HCT116 (cell line): ENCODE data around the gene CEACAM1. TPM values are rescaled to one million over a fixed set of nuclear protein-coding genes. Genes with fewer than 3 reads are reported as not detected.

ENCODE experiments used
- ATAC-seq: fragments of 200-7000 bp; cut with Tn5 transposase; 2 replicates; pipeline ENCODE4 v1.9.1; 2020; ENCODE audit warnings: mild to moderate bottlenecking, moderate library complexity
- BruUV-seq: library from RNA; stranded (reverse); fragments of 400-500 nt; replicated peaks from 2 replicates; lab custom pipeline; 2021; lab: Mats Ljungman, UMichigan
- CTCF ChIA-PET: fragments of 300-600 bp; sonication (Branson Sonifier 250); formaldehyde crosslinking; loops from one replicate; lab custom pipeline; 2021; ENCODE audit warnings: antibody characterized with exemption; lab: Charles Lee
- POLR2A ChIA-PET: fragments of 300-600, 350-600 bp; sonication (Branson Sonifier 250); formaldehyde crosslinking; loops from one replicate; lab custom pipeline; 2021; ENCODE audit warnings: antibody characterized with exemption; lab: Charles Lee
- RAD21 ChIA-PET, 2 experiments: fragments of 300-600 bp; sonication (Branson Sonifier 250); formaldehyde crosslinking; loops; one replicate each; lab custom pipeline; 2023; ENCODE audit warnings: low total read pairs in 2 of 2; ENCODE audit not compliant: uncharacterized antibody in 2 of 2, unreplicated experiment in 2 of 2, low non-redundant PET in 1 of 2; lab: Charles Lee
- DNase-seq: peaks from one replicate; pipeline ENCODE4 v3.0.0-alpha.2; 2010; ENCODE audit warnings: low read depth, low spot score
- H2AFZ ChIP-seq: fragments of 200-600 bp; shearing (Covaris generic), sonication (generic); 2 replicates; pipeline ENCODE4 v1.6.1; 2017; ENCODE audit warnings: low read depth, mixed run types, mixed read lengths, antibody characterized with exemption, low read length; ENCODE audit not compliant: poor library complexity, severe bottlenecking
- H3K27ac ChIP-seq: 2 replicates; pipeline ENCODE4 v1.5.1; 2012; ENCODE audit warnings: low read depth, low read length
- H3K27me3 ChIP-seq: fragments of 200-600 bp; sonication (generic); 2 replicates; pipeline ENCODE4 v1.6.1; 2016; ENCODE audit warnings: mixed run types, low read length, mixed read lengths; ENCODE audit not compliant: insufficient read depth
- H3K36me3 ChIP-seq, 2 experiments: fragments of 200-500 bp in 1 of 2; fragments of 200-600 bp in 1 of 2; sonication (Bioruptor generic) in 1 of 2; sonication (generic) in 1 of 2; 2 replicates each; pipeline versions ENCODE4 v1.5.1 to v1.6.1; 2014 to 2016; ENCODE audit warnings: low read length in 2 of 2, inconsistent platforms in 1 of 2, mixed read lengths in 1 of 2, mixed run types in 1 of 2; ENCODE audit not compliant: insufficient read depth in 2 of 2, control insufficient read depth in 1 of 2
- H3K4me1 ChIP-seq, 2 experiments: fragments of 200-600 bp in 1 of 2; sonication (generic) in 1 of 2; 2 replicates each; pipeline versions ENCODE4 v1.5.1 to v1.6.1; 2012 to 2017; ENCODE audit warnings: low read length in 2 of 2, inconsistent platforms in 1 of 2, mild to moderate bottlenecking in 1 of 2, mixed read lengths in 1 of 2, mixed run types in 1 of 2, moderate library complexity in 1 of 2; ENCODE audit not compliant: insufficient read depth in 2 of 2, control insufficient read depth in 1 of 2
- H3K4me2 ChIP-seq: fragments of 200-600 bp; sonication (generic); 2 replicates; pipeline ENCODE4 v1.6.1; 2017; ENCODE audit warnings: mixed run types, low read length, mixed read lengths
- H3K4me3 ChIP-seq, 2 experiments: fragments of 200-600 bp in 1 of 2; sonication (generic) in 1 of 2; replicated peaks in 1 of 2; 2 replicates each; pipeline ENCODE4 v1.5.1; 2011 to 2016; ENCODE audit warnings: low read length in 2 of 2, control low read depth in 1 of 2, low read depth in 1 of 2, mild to moderate bottlenecking in 1 of 2, mixed read lengths in 1 of 2, mixed run types in 1 of 2
- H3K79me2 ChIP-seq: fragments of 200-600 bp; sonication (generic); 2 replicates; pipeline ENCODE4 v1.6.1; 2017; ENCODE audit warnings: mild to moderate bottlenecking, mixed run types, low read length, moderate library complexity, mixed read lengths; ENCODE audit not compliant: insufficient read depth
- H3K9ac ChIP-seq: fragments of 200-600 bp; sonication (generic); 2 replicates; pipeline ENCODE4 v1.6.1; 2016; ENCODE audit warnings: low read length, mixed read lengths
- H3K9me2 ChIP-seq: fragments of 200-600 bp; sonication (generic), shearing (Covaris generic); 2 replicates; pipeline ENCODE4 v1.6.1; 2017; ENCODE audit warnings: mixed run types, mild to moderate bottlenecking, moderate library complexity; ENCODE audit not compliant: insufficient read depth
- H3K9me3 ChIP-seq, 2 experiments: fragments of 200-500 bp in 1 of 2; fragments of 200-600 bp in 1 of 2; sonication (Bioruptor generic) in 1 of 2; sonication (generic) in 1 of 2; 2 replicates each; pipeline ENCODE4 v1.6.1; 2014 to 2017; ENCODE audit warnings: low read length in 2 of 2, mixed read lengths in 2 of 2, inconsistent platforms in 1 of 2, low read depth in 1 of 2, mild to moderate bottlenecking in 1 of 2, mixed run types in 1 of 2, moderate library complexity in 1 of 2; ENCODE audit not compliant: control insufficient read depth in 1 of 2, insufficient read depth in 1 of 2
- H4K20me1 ChIP-seq: fragments of 200-600 bp; sonication (generic), shearing (Covaris generic); 2 replicates; pipeline ENCODE4 v1.6.1; 2017; ENCODE audit warnings: mixed run types, mild to moderate bottlenecking, moderate library complexity; ENCODE audit not compliant: insufficient read depth
- ATF3 ChIP-seq: IDR thresholded peaks from 2 replicates; pipeline ENCODE4 v1.6.1; 2012
- CBX3 ChIP-seq: IDR thresholded peaks from 2 replicates; pipeline ENCODE4 v1.6.1; 2012; ENCODE audit warnings: low read depth
- CEBPB ChIP-seq: IDR thresholded peaks from 2 replicates; pipeline ENCODE4 v1.6.1; 2012; ENCODE audit warnings: low read depth
- EGR1 ChIP-seq: IDR thresholded peaks from 2 replicates; pipeline ENCODE4 v1.6.1; 2012; ENCODE audit warnings: low read depth
- EZH2phosphoT487 ChIP-seq: fragments of 200-600 bp; IDR thresholded peaks from 2 replicates; pipeline ENCODE4 v1.6.1; 2018; ENCODE audit warnings: antibody characterized with exemption, borderline replicate concordance
- FOSL1 ChIP-seq: IDR thresholded peaks from 2 replicates; pipeline ENCODE4 v1.6.1; 2012; ENCODE audit warnings: low read depth
- JUND ChIP-seq: IDR thresholded peaks from 2 replicates; pipeline ENCODE4 v1.6.1; 2012
- POLR2A ChIP-seq: IDR thresholded peaks from 2 replicates; pipeline ENCODE4 v1.7.0; 2011; ENCODE audit warnings: borderline replicate concordance; ENCODE audit not compliant: insufficient read depth, insufficient read length; ENCODE audit errors: extremely low read depth
- POLR2AphosphoS5 ChIP-seq: IDR thresholded peaks from 2 replicates; pipeline ENCODE4 v1.6.1; 2011; ENCODE audit warnings: mild to moderate bottlenecking, low read depth, low read length, moderate library complexity
- REST ChIP-seq: IDR thresholded peaks from 2 replicates; pipeline ENCODE4 v1.6.1; 2012; ENCODE audit warnings: low read depth
- SIN3A ChIP-seq: IDR thresholded peaks from 2 replicates; pipeline ENCODE4 v1.6.1; 2012; ENCODE audit warnings: low read depth
- SP1 ChIP-seq: IDR thresholded peaks from 2 replicates; pipeline ENCODE4 v1.6.1; 2012; ENCODE audit warnings: low read depth
- SRF ChIP-seq: IDR thresholded peaks from 2 replicates; pipeline ENCODE4 v1.6.1; 2012; ENCODE audit warnings: low read depth
- TCF7L2 ChIP-seq: IDR thresholded peaks from 2 replicates; pipeline ENCODE4 v1.7.0; 2011; ENCODE audit warnings: borderline replicate concordance, inconsistent platforms; ENCODE audit not compliant: insufficient read depth, insufficient read length; ENCODE audit errors: extremely low read depth
- YY1 ChIP-seq: IDR thresholded peaks from 2 replicates; pipeline ENCODE4 v1.6.1; 2011; ENCODE audit warnings: low read length, low read depth, moderate library complexity, mild to moderate bottlenecking; ENCODE audit not compliant: insufficient replicate concordance; ENCODE audit errors: extremely low read depth
- ZBTB33 ChIP-seq: IDR thresholded peaks from 2 replicates; pipeline ENCODE4 v1.6.1; 2011; ENCODE audit warnings: mild to moderate bottlenecking, low read length, moderate library complexity; ENCODE audit not compliant: insufficient replicate concordance; ENCODE audit errors: extremely low read depth
- ZNF274 ChIP-seq: fragments of 200-500 bp; sonication (Bioruptor generic); IDR thresholded peaks from 2 replicates; pipeline ENCODE4 v1.6.1; 2014; ENCODE audit warnings: mild to moderate bottlenecking, low read depth, low read length, inconsistent platforms
- intact Hi-C: fragments of 100-400 bp; cut with micrococcal nuclease; formaldehyde crosslinking; loops from 2 replicates; pipeline ENCODE4 v1.10.0; 2022
- total RNA-seq: library from RNA; stranded (reverse); gene quantifications from one replicate; pipeline ENCODE4 v1.2.1, GENCODE V29; 2021; ENCODE audit not compliant: unreplicated experiment

The CEACAM1 gene
- total RNA-seq, 1 experiment from 2014 or later: 1.2 TPM

GRCh38 chr19:42474743-42475142, 53.5 kb downstream of the CEACAM1 start:
- Histone ChIP-seq H3K9me2 (no peaks in the 10 kb centered on the region), H3K4me3 (no peak overlapping the region), H3K4me1 (peaks cover 14 to 24% of the 10 kb centered on the region in 2 experiments), H3K9ac (no peak overlapping the region), H3K79me2 (no peaks in the 10 kb centered on the region), H3K27ac (no peak overlapping the region), H3K27me3 (no peaks in the 10 kb centered on the region), H3K4me2 (no peak overlapping the region), H2AFZ (no peak overlapping the region), H3K36me3 (no peaks in the 10 kb centered on the region), H3K9me3 (no peaks in the 10 kb centered on the region), H4K20me1 (no peaks in the 10 kb centered on the region)
- DNase-seq (no peak), ATAC-seq (no peak)
- RAD21 ChIA-PET: no interaction called here
- intact Hi-C loops: no loop called here
- no TSS peak for BruUV-seq
- TF ChIP-seq ZNF274: no peak
- no peak for TF ChIP-seq SP1
- no peak for TF ChIP-seq SRF
- TF ChIP-seq POLR2AphosphoS5: no peak
- no peak for TF ChIP-seq EGR1
- no peak for TF ChIP-seq FOSL1
- TF ChIP-seq CEBPB: no peak
- TF ChIP-seq SIN3A: no peak
- TF ChIP-seq CBX3: no peak
- TF ChIP-seq JUND: no peak
- TF ChIP-seq TCF7L2: no peak
- CTCF ChIA-PET: interaction anchor here (1.4 kb wide), 1 partner anchor 35 kb away, joined by 5 read pairs; no protein-coding TSS in a partner anchor
- POLR2A ChIA-PET: no interaction called here

- ChIA-PET RAD21 (no interaction called here), CTCF (no interaction called here), POLR2A (no interaction called here)
- no peak overlapping the region for H3K27ac ChIP-seq
- no peak overlapping the region for H2AFZ ChIP-seq
- H3K4me3 ChIP-seq: no peak overlapping the region
- no peak overlapping the region for H3K4me2 ChIP-seq
- no peaks in the 10 kb centered on the region for H3K9me3 ChIP-seq
- no peak overlapping the region for H3K9ac ChIP-seq
- intact Hi-C loops: no loop called here
- DNase-seq (no peak), ATAC-seq (no peak)
- H4K20me1 ChIP-seq: no peaks in the 10 kb centered on the region
- H3K79me2 ChIP-seq: no peaks in the 10 kb centered on the region
- no peaks in the 10 kb centered on the region for H3K36me3 ChIP-seq
- H3K27me3 ChIP-seq: no peaks in the 10 kb centered on the region
- H3K9me2 ChIP-seq: no peaks in the 10 kb centered on the region
- H3K4me1 ChIP-seq: peaks cover 25 to 35% of the 10 kb centered on the region in 2 experiments
- no TSS peak for BruUV-seq
- TF ChIP-seq ATF3: no peak
- no peak for TF ChIP-seq SP1
- TF ChIP-seq POLR2A: no peak
- no peak for TF ChIP-seq ZBTB33
- TF ChIP-seq FOSL1: no peak
- TF ChIP-seq SIN3A: no peak
- no peak for TF ChIP-seq EZH2phosphoT487
- no peak for TF ChIP-seq REST
- no peak for TF ChIP-seq YY1
- TF ChIP-seq ZNF274: no peak
- TF ChIP-seq CBX3: no peak
- no peak for TF ChIP-seq EGR1
These were observed 54.6 kb downstream of the CEACAM1 start for GRCh38 chr19:42473686-42474085.
